NCI-H460 (cell line): ENCODE data around the gene PIR. TPM values are rescaled to one million over a fixed set of nuclear protein-coding genes. Genes with fewer than 3 reads are reported as not detected.

ENCODE experiments used
- DNase-seq: peaks from one replicate; pipeline ENCODE4 v3.0.0-alpha.2; 2016; ENCODE audit warnings: low read depth; ENCODE audit errors: extremely low read depth
- polyA plus RNA-seq: library from polyadenylated mRNA; depleted of rRNA; stranded (reverse); fragments of >200 nt; gene quantifications from 2 replicates; pipeline ENCODE4 v1.2.3, GENCODE V29; 2014; cell fraction: nucleus; rRNA removed
- total RNA-seq: library from RNA; depleted of rRNA; stranded (reverse); fragments of >200 nt; shearing (Covaris generic); gene quantifications from 2 replicates; pipeline ENCODE4 v1.2.3, GENCODE V29; 2014; rRNA removed

Gene PIR
- 179 and 186 TPM in 2 replicates for total RNA-seq
- 104 and 112 TPM in 2 replicates for polyA plus RNA-seq

GRCh38 chrX:15493118-15493962 lies at the start of gene PIR:
Gene PIR, minus strand, starts transcription at chrX:15493333. Its CDS starts 2,076 bp downstream, at chrX:15491257.
- peak; percentile 92 for DNase-seq

- no peak for DNase-seq
These were observed 37.2 kb upstream of the PIR start for GRCh38 chrX:15530318-15530717.

GRCh38 chrX:15529165-15529564 lies 36.0 kb upstream of the PIR start:
- DNase-seq, result no peak

- DNase-seq, result no peak
These were observed 32.7 kb upstream of the PIR start for GRCh38 chrX:15525664-15526416.

GRCh38 chrX:15524417-15524816 lies 31.3 kb upstream of the PIR start:
- no peak for DNase-seq

- no peak for DNase-seq
These were observed 30.0 kb upstream of the PIR start for GRCh38 chrX:15523088-15523487.

GRCh38 chrX:15522464-15522863 lies 29.3 kb upstream of the PIR start:
- DNase-seq, result no peak

- no peak for DNase-seq
These were observed 22.8 kb upstream of the PIR start for GRCh38 chrX:15515931-15516330.

- no peak for DNase-seq
These were observed 21.1 kb upstream of the PIR start for GRCh38 chrX:15514279-15514678.

GRCh38 chrX:15512401-15512965 lies 19.4 kb upstream of the PIR start:
- no peak for DNase-seq

- peak; percentile 14 for DNase-seq
These were observed 18.4 kb upstream of the PIR start for GRCh38 chrX:15511563-15511962.

GRCh38 chrX:15509845-15510244 lies 16.7 kb upstream of the PIR start:
- DNase-seq, result no peak

- no peak for DNase-seq
These were observed 13.9 kb upstream of the PIR start for GRCh38 chrX:15507005-15507404.

GRCh38 chrX:15505101-15505500 lies 12.0 kb upstream of the PIR start:
- no peak for DNase-seq

- no peak for DNase-seq
These were observed 11.5 kb upstream of the PIR start for GRCh38 chrX:15504661-15505060.

- DNase-seq, result no peak
These were observed 8.4 kb upstream of the PIR start for GRCh38 chrX:15501506-15501905.

- DNase-seq, result no peak
These were observed 7.4 kb upstream of the PIR start, which contains the start of gene BMX for GRCh38 chrX:15500497-15500966. Gene BMX, plus strand, starts transcription at chrX:15500807. Its CDS starts 7,547 bp downstream, at chrX:15508354.

- DNase-seq, result no peak
These were observed 6.8 kb upstream of the PIR start for GRCh38 chrX:15499976-15500375.

- DNase-seq, result no peak
These were observed 5.6 kb upstream of the PIR start for GRCh38 chrX:15498741-15499140.

- peak; percentile 60 for DNase-seq
These were observed 4.7 kb upstream of the PIR start for GRCh38 chrX:15497865-15498264.

- DNase-seq, result no peak
These were observed 3.7 kb upstream of the PIR start for GRCh38 chrX:15496824-15497223.
